Loucy (cell line): ENCODE measurements around the gene SFTPB.

Experiments used
- EZH2phosphoT487 ChIP-seq: fragments of 200-600 bp; IDR thresholded peaks from 2 replicates; pipeline ENCODE4 v1.6.1; 2018; ENCODE audit warnings: antibody characterized with exemption, mild to moderate bottlenecking, moderate library complexity, borderline replicate concordance
- TF ChIP-seq, protein P1 (sequence below): fragments of 200-600 bp; sonication (generic); conservative IDR thresholded peaks from 2 replicates; pipeline ENCODE4 v1.5.1; 2014; ENCODE audit warnings: mild to moderate bottlenecking, antibody characterized with exemption, low read length

DNA sequence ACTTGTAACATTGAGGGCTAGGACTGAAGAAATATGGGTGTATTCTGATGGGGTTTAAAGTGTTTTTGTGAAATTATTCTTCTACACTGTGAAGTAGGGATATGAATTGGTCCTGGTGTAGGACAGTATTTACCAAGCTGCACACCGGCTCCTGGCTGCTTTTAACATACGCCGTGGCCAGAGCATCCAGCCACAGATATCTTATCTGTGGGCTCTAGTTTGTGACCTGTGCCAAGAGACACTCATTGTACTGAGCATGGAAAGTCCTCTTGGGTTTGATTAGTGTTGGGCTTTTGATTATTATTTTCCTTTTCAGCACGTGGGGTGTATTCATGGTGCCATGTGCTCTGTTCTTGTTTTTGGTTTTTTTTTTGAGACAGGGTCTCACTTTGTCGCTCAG lies 44.0 kb downstream of the SFTPB start:
- TF ChIP-seq, protein P1, sequence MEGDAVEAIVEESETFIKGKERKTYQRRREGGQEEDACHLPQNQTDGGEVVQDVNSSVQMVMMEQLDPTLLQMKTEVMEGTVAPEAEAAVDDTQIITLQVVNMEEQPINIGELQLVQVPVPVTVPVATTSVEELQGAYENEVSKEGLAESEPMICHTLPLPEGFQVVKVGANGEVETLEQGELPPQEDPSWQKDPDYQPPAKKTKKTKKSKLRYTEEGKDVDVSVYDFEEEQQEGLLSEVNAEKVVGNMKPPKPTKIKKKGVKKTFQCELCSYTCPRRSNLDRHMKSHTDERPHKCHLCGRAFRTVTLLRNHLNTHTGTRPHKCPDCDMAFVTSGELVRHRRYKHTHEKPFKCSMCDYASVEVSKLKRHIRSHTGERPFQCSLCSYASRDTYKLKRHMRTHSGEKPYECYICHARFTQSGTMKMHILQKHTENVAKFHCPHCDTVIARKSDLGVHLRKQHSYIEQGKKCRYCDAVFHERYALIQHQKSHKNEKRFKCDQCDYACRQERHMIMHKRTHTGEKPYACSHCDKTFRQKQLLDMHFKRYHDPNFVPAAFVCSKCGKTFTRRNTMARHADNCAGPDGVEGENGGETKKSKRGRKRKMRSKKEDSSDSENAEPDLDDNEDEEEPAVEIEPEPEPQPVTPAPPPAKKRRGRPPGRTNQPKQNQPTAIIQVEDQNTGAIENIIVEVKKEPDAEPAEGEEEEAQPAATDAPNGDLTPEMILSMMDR, result no peak
- TF ChIP-seq EZH2phosphoT487, result no peak
